HepG2 (cell line): ENCODE measurements around the gene BRAP. TPM values are rescaled to one million over a fixed set of nuclear protein-coding genes. Genes with fewer than 3 reads are reported as not detected.

ENCODE experiments used
- ATF7 ChIP-seq, 2 experiments: fragments of 450-650 bp in 1 of 2; sonication (generic) in 1 of 2; formaldehyde crosslinking in 1 of 2; IDR thresholded peaks; 2 replicates each; pipeline versions ENCODE4 v1.4.0 to v1.6.1; 2016 to 2020; ENCODE audit warnings: antibody characterized with exemption in 1 of 2, mild to moderate bottlenecking in 1 of 2, missing genetic modification reagents in 1 of 2
- CBX1 ChIP-seq: IDR thresholded peaks from one replicate; pipeline ENCODE4 v1.6.1; 2016; ENCODE audit warnings: antibody characterized with exemption, low read depth
- CC2D1A ChIP-seq: sonication (generic); formaldehyde crosslinking; IDR thresholded peaks from 2 replicates; pipeline ENCODE4 v1.8.1; 2023; ENCODE audit warnings: mild to moderate bottlenecking, missing genetic modification reagents
- FOXJ3 ChIP-seq: sonication (generic); formaldehyde crosslinking; IDR thresholded peaks from 2 replicates; pipeline ENCODE4 v1.4.0; 2020; ENCODE audit warnings: missing genetic modification reagents, mild to moderate bottlenecking, borderline replicate concordance
- HNRNPLL ChIP-seq: fragments of 200-400 bp; formaldehyde crosslinking; IDR thresholded peaks from 2 replicates; pipeline ENCODE4 v1.6.1; 2017; ENCODE audit warnings: mild to moderate bottlenecking, low read depth, low read length; ENCODE audit not compliant: poor library complexity, severe bottlenecking
- HOXD1 ChIP-seq: sonication (generic); formaldehyde crosslinking; IDR thresholded peaks from 2 replicates; pipeline ENCODE4 v1.5.0; 2020; ENCODE audit warnings: missing genetic modification reagents
- IRF1 ChIP-seq: sonication (generic); formaldehyde crosslinking; IDR thresholded peaks from 2 replicates; pipeline ENCODE4 v1.4.0; 2020; ENCODE audit warnings: low read depth, mild to moderate bottlenecking, missing genetic modification reagents
- MZF1 ChIP-seq: sonication (generic); formaldehyde crosslinking; IDR thresholded peaks from 2 replicates; pipeline ENCODE4 v1.8.1; 2023; ENCODE audit warnings: mild to moderate bottlenecking, missing genetic modification reagents, borderline replicate concordance
- NAIF1 ChIP-seq: sonication (generic); formaldehyde crosslinking; IDR thresholded peaks from 2 replicates; pipeline ENCODE4 v1.5.0; 2020; ENCODE audit warnings: mild to moderate bottlenecking, missing genetic modification reagents, borderline replicate concordance
- RAD51 ChIP-seq: fragments of 450-650 bp; IDR thresholded peaks from 2 replicates; pipeline ENCODE4 v1.6.1; 2016; ENCODE audit warnings: borderline replicate concordance
- SMARCE1 ChIP-seq: fragments of 450-650 bp; IDR thresholded peaks from 2 replicates; pipeline ENCODE4 v1.6.1; 2017; ENCODE audit warnings: borderline replicate concordance
- SP140L ChIP-seq: sonication (generic); formaldehyde crosslinking; IDR thresholded peaks from 2 replicates; pipeline ENCODE4 v1.4.0; 2020; ENCODE audit warnings: missing genetic modification reagents, borderline replicate concordance
- SRF ChIP-seq: IDR thresholded peaks from 2 replicates; pipeline ENCODE4 v1.6.1; 2011; ENCODE audit warnings: mild to moderate bottlenecking, low read depth, low read length, moderate library complexity
- ZFP90 ChIP-seq: sonication (generic); formaldehyde crosslinking; IDR thresholded peaks from 2 replicates; pipeline ENCODE4 v1.8.0; 2022; ENCODE audit warnings: missing genetic modification reagents, mild to moderate bottlenecking, inconsistent platforms, borderline replicate concordance
- ZNF121 ChIP-seq: sonication (generic); formaldehyde crosslinking; IDR thresholded peaks from 2 replicates; pipeline ENCODE4 v1.5.0; 2020; ENCODE audit warnings: mild to moderate bottlenecking, missing genetic modification reagents
- ZNF264 ChIP-seq: sonication (generic); formaldehyde crosslinking; IDR thresholded peaks from 2 replicates; pipeline ENCODE4 v1.4.0; 2020; ENCODE audit warnings: missing genetic modification reagents
- ZNF30 ChIP-seq: sonication (generic); formaldehyde crosslinking; IDR thresholded peaks from 2 replicates; pipeline ENCODE4 v1.5.0; 2020; ENCODE audit warnings: mild to moderate bottlenecking, missing genetic modification reagents
- ZNF337 ChIP-seq: sonication (generic); formaldehyde crosslinking; IDR thresholded peaks from 2 replicates; pipeline ENCODE4 v1.5.1; 2020; ENCODE audit warnings: missing genetic modification reagents, low read depth, mild to moderate bottlenecking, borderline replicate concordance
- ZNF44 ChIP-seq: sonication (generic); formaldehyde crosslinking; IDR thresholded peaks from 2 replicates; pipeline ENCODE4 v1.5.1; 2020; ENCODE audit warnings: mild to moderate bottlenecking, missing genetic modification reagents
- ZNF547 ChIP-seq: sonication (generic); formaldehyde crosslinking; IDR thresholded peaks from 2 replicates; pipeline ENCODE4 v1.5.1; 2020; ENCODE audit warnings: mild to moderate bottlenecking, missing genetic modification reagents
- ZNF557 ChIP-seq: sonication (generic); formaldehyde crosslinking; IDR thresholded peaks from 2 replicates; pipeline ENCODE4 v1.4.0; 2020; ENCODE audit warnings: missing genetic modification reagents
- ZNF619 ChIP-seq: sonication (generic); formaldehyde crosslinking; IDR thresholded peaks from 2 replicates; pipeline ENCODE4 v1.4.0; 2020; ENCODE audit warnings: mild to moderate bottlenecking, missing genetic modification reagents
- ZNF629 ChIP-seq: sonication (generic); formaldehyde crosslinking; conservative IDR thresholded peaks from 2 replicates; pipeline ENCODE4 v1.5.0; 2020; ENCODE audit warnings: missing genetic modification reagents
- ZNF83 ChIP-seq: sonication (generic); formaldehyde crosslinking; IDR thresholded peaks from 2 replicates; pipeline ENCODE4 v1.4.0; 2020; ENCODE audit warnings: missing genetic modification reagents, mild to moderate bottlenecking, borderline replicate concordance
- polyA plus RNA-seq, 8 experiments: library from polyadenylated mRNA; depleted of rRNA in 3 of 8; stranded (reverse) in 7 of 8; unstranded in 1 of 8; fragments of >200 nt; fragmentation: Illumina TruSeq in 4 of 8; extraction: Trizol in 4 of 8; gene quantifications; 2 replicates each; pipeline versions ENCODE4 v1.2.1 to v1.2.3, GENCODE V29; 2011 to 2016; ENCODE audit warnings: low read depth in 4 of 8, missing spikeins in 1 of 8, mixed read lengths in 1 of 8; ENCODE audit not compliant: insufficient read depth in 1 of 8
- total RNA-seq, 5 experiments: library from RNA; depleted of rRNA; stranded (reverse); fragments of >200 nt; fragmentation: Illumina TruSeq; extraction: Trizol; gene quantifications; 2 replicates each; pipeline ENCODE4 v1.2.3, GENCODE V29; 2016; ENCODE audit warnings: low read depth in 1 of 5
- TF ChIP-seq, protein P1 (sequence below): sonication (generic); formaldehyde crosslinking; IDR thresholded peaks from 2 replicates; pipeline ENCODE4 v1.4.0; 2020; ENCODE audit warnings: missing genetic modification reagents
- TF ChIP-seq, protein P2 (sequence below): sonication (generic); formaldehyde crosslinking; IDR thresholded peaks from 2 replicates; pipeline ENCODE4 v1.4.0; 2020; ENCODE audit warnings: missing genetic modification reagents

Gene BRAP
- total and polyA plus RNA-seq, 2 of the 13 experiments (the other 11 are each of a cell fraction or from before 2014, with no cell fraction given) = 8.1 to 15.4 TPM

DNA sequence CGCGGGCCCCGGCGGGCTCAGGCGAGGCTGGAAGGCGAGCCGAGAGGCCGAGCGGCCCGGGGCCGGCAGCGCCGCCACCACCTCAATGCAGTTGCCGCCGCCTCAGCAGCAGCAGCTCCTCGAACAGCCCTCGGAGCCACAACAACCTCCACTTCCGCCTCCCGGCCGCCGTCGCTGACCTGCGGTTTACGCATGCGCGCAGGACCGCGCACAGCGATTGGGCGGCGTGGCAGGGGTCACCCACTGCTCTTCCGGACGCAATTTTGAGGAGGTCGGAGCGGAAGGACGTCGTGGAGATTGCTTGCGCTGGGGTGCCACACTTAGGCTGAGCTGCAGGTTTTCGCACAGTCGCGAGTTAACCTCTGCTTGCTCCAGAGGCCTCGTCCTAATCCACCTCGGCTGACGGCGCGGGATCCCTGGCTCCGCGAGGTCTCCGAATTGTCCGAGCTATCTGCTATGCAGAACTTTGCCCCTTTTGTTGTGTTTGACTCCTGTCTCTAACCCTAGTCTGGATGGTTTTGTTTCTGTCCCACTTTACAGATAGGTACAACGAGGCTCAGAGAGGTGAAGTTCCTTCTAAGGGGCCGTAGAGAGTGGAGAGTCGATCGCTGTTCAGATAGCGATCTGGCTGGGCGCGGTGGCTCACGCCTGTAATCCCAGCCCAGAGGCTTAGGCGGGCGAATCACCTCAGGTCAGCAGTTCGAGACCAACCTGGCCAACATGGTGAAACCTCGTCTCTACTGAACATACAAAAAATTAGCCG is at the start of gene BRAP, which contains the start of gene ACAD10 (continued):
- no peak for TF ChIP-seq RAD51
- no peak for TF ChIP-seq ZNF557 (CRISPR knock-in tag)
- peak; percentile 99 for TF ChIP-seq ZNF629 (CRISPR knock-in tag)
- peak; percentile 57; the same call in 1 of the 2 replicates for TF ChIP-seq ZFP90 (CRISPR knock-in tag)
- TF ChIP-seq ZNF44 (CRISPR knock-in tag) = peak; percentile 71; the same call in 1 of the 2 replicates
- TF ChIP-seq MZF1 (CRISPR knock-in tag) = no peak
- TF ChIP-seq, protein P1, sequence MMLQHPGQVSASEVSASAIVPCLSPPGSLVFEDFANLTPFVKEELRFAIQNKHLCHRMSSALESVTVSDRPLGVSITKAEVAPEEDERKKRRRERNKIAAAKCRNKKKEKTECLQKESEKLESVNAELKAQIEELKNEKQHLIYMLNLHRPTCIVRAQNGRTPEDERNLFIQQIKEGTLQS (CRISPR knock-in tag) = no peak
- TF ChIP-seq HNRNPLL = peak; percentile 72
- no peak for TF ChIP-seq ZNF121 (CRISPR knock-in tag)
- TF ChIP-seq IRF1 (CRISPR knock-in tag) = no peak
- TF ChIP-seq HOXD1 = no peak
- no peak for TF ChIP-seq ZNF337 (CRISPR knock-in tag)
- no peak for TF ChIP-seq SMARCE1
- TF ChIP-seq CC2D1A (CRISPR knock-in tag) = no peak
- TF ChIP-seq, protein P2, sequence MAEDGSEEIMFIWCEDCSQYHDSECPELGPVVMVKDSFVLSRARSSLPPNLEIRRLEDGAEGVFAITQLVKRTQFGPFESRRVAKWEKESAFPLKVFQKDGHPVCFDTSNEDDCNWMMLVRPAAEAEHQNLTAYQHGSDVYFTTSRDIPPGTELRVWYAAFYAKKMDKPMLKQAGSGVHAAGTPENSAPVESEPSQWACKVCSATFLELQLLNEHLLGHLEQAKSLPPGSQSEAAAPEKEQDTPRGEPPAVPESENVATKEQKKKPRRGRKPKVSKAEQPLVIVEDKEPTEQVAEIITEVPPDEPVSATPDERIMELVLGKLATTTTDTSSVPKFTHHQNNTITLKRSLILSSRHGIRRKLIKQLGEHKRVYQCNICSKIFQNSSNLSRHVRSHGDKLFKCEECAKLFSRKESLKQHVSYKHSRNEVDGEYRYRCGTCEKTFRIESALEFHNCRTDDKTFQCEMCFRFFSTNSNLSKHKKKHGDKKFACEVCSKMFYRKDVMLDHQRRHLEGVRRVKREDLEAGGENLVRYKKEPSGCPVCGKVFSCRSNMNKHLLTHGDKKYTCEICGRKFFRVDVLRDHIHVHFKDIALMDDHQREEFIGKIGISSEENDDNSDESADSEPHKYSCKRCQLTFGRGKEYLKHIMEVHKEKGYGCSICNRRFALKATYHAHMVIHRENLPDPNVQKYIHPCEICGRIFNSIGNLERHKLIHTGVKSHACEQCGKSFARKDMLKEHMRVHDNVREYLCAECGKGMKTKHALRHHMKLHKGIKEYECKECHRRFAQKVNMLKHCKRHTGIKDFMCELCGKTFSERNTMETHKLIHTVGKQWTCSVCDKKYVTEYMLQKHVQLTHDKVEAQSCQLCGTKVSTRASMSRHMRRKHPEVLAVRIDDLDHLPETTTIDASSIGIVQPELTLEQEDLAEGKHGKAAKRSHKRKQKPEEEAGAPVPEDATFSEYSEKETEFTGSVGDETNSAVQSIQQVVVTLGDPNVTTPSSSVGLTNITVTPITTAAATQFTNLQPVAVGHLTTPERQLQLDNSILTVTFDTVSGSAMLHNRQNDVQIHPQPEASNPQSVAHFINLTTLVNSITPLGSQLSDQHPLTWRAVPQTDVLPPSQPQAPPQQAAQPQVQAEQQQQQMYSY (CRISPR knock-in tag) = no peak
- TF ChIP-seq ZNF30 (CRISPR knock-in tag) = no peak
- no peak for TF ChIP-seq ATF7 (IDR thresholded peaks at IDR 0.05)
- no peak for TF ChIP-seq ATF7 (CRISPR knock-in tag; IDR thresholded peaks at IDR 0.05)
- no peak for TF ChIP-seq SP140L (CRISPR knock-in tag)
- TF ChIP-seq SRF = no peak
- peak; percentile 57 for TF ChIP-seq CBX1
- no peak for TF ChIP-seq ZNF83
- TF ChIP-seq FOXJ3 = 0 out of 2 replicates have a peak, but pooled peaks have one; percentile 9
- TF ChIP-seq ZNF619 (CRISPR knock-in tag) = no peak
- 0 out of 2 replicates have a peak, but pooled peaks have one; percentile 64 for TF ChIP-seq ZNF547 (CRISPR knock-in tag)
- TF ChIP-seq NAIF1 (CRISPR knock-in tag) = no peak
- TF ChIP-seq ZNF264 = no peak
